Fibroblast of villous mesenchyme (primary cell): ENCODE data around the gene ROBO2. TPM values are rescaled to one million over a fixed set of nuclear protein-coding genes. Genes with fewer than 3 reads are reported as not detected.

Source experiments
- DNase-seq: peaks from one replicate; pipeline ENCODE4 v3.0.0-alpha.2; 2010; ENCODE audit warnings: low read depth
- H3K4me3 ChIP-seq: 2 replicates; pipeline ENCODE4 v1.5.1; 2011; ENCODE audit warnings: low read depth, mild to moderate bottlenecking, low read length
- CTCF ChIP-seq: IDR thresholded peaks from 2 replicates; pipeline ENCODE4 v1.5.1; 2012; ENCODE audit warnings: low read depth, mild to moderate bottlenecking, low read length; ENCODE audit not compliant: insufficient read depth
- total RNA-seq: library from RNA; depleted of rRNA; stranded (reverse); fragments of >200 nt; gene quantifications from 2 replicates; pipeline ENCODE4 v1.2.3, GENCODE V29; 2012

The ROBO2 gene
- total RNA-seq, 1 donor: 3.0 TPM

GRCh38 chr3:77150759-77151158, 110.9 kb downstream of the ROBO2 start:
- no peak for TF ChIP-seq CTCF
- no peak for DNase-seq
- H3K4me3 ChIP-seq: no peak overlapping the region

DNA sequence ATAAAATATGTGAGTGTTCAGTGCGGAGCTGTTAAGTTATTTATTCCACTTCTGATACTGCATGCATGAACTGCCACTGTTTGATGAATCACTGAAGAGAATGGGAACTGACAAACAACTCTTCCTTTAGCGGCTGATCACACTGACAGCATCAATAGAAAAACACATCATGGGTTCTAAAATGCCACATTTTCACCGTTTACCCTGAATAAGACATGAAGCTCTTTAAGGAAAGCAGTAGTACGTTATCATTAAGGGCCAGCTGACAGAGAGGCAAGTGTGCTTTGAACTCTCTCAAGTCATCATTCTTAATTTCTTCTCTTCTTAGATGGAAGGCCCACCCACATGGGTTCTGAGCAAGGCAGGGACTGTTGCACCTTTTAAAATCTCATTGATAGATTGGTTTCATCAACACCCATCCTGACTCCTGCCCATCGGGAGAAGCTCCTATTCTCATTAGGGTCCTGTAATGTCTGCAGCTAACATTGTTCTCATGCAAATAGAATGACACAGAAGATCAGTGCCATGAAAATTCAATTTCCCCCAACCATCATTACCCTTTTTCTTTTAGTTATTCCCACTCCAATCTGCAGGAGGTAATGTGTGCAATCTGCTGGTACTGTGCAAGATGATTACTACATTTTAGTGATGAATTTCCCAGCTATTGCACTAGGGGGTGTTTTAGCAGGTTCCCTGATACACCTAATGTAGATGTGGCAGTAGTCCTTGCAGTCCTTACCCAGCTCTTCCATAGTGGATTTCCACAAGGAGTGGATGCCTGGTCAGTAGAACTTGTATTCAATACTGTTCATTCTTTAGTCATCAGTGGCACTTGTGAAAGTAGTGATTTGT, 119.1 kb downstream of the ROBO2 start:
- no peak overlapping the region for H3K4me3 ChIP-seq
- no peak for TF ChIP-seq CTCF

GRCh38 chr3:77160931-77161497, 121.1 kb downstream of the ROBO2 start:
- no peak for TF ChIP-seq CTCF
- DNase-seq: no peak
- H3K4me3 ChIP-seq: no peak overlapping the region

More for the DNA sequence above, 119.1 kb downstream of the ROBO2 start:
- no peak for DNase-seq

DNA sequence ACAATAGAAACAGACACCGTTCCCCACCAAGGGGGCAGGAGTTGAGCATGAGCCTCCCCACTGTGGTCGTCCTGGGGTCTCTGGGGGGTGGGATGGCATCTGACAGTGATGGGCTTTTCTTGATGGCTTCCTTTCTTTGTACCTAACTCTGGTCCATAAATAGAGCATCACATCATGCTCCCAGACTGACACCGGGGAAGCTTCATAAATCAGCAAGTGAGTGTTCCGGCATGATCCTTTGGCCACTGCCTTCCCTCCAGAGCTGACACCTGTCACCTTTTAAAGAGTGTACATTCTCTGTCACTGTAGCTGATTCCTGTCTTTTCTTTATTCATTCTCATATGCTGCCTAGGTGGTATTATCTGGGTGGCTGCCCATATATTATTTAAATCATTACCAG, 129.9 kb downstream of the ROBO2 start:
- no peak for DNase-seq
- no peak overlapping the region for H3K4me3 ChIP-seq
- TF ChIP-seq CTCF: no peak

- no peak for DNase-seq
- no peak for TF ChIP-seq CTCF
Observed at GRCh38 chr3:77171026-77171425, 131.1 kb downstream of the ROBO2 start.

GRCh38 chr3:77179762-77180161, 139.9 kb downstream of the ROBO2 start:
- no peak overlapping the region for H3K4me3 ChIP-seq
- DNase-seq: no peak
- TF ChIP-seq CTCF: no peak

More at GRCh38 chr3:77171026-77171425, 131.1 kb downstream of the ROBO2 start:
- no peak overlapping the region for H3K4me3 ChIP-seq
